Measurements from ENCODE around the gene VWA3B.

GRCh38 chr2:98084869-98085238 lies 2.1 kb upstream of the VWA3B start:
- TF ChIP-seq POLR2AphosphoS5 (IDR thresholded peaks at IDR 0.05): peak; percentile 23
- TF ChIP-seq POLR2A (IDR thresholded peaks at IDR 0.05): no peak
- no peak for TF ChIP-seq CTCF (IDR thresholded peaks at IDR 0.05)

Data from prostate gland (tissue), 2 donors.